GM21447 (cell line): Measurements from ENCODE around the gene CAMTA1.
"Not testable (repeated sequence)": the region's sequence is repeated elsewhere in the genome, so short reads cannot be mapped to it uniquely, and the experiment has no call there.

Experiments
- ATAC-seq: cut with Tn5 transposase; IDR thresholded peaks from one replicate; pipeline ENCODE4 v1.9.1; 2021; ENCODE audit not compliant: unreplicated experiment

CAMTA1 gene

DNA sequence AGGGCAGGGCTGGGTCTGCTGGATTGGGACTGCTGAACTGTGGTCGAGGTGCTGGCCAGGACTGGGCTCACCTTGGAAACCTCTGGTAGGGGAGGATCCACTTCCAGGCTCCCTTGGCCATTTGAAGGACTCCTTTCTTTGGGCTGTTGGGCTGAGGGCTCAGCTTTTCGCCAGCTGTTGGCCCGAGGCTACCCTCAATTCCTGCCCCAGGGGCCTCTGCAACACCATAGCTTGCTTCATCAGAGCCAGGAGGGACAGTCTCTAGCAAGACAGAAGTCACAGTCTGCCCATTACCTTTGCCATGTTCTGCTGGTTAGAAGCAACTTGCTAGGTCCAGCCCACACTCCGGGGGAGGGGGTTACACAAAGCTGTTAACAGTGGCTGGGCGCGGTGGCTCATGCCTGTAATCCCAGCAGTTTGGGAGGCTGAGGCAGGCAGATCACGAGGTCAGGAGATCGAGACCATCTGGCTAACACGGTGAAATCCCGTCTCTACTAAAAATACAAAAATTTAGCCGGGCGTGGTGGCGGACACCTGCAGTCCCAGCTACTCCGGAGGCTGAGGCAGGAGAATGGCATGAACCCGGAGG lies 25.0 kb downstream of the CAMTA1 start:
- not testable (repeated sequence) for ATAC-seq

DNA sequence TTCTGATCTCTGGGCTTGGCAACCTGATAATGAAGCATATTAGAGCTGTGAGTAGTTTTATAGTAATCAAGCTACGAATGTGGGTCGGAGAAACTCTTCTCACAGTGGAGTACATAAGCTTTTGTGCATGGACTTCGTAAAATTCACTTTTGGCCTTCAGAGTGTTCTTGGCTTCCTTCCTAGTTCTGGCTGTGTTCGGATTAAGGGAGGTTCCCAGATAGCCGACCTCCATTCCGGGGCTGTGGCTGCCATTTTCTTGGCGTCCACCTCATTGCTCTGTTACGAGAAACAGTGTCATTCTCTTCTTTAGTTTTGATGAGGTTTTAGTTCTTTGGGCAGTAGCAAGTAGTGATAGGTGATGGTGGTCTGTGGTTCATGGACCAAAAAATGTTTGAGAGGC lies 26.3 kb downstream of the CAMTA1 start:
- no peak for ATAC-seq

DNA sequence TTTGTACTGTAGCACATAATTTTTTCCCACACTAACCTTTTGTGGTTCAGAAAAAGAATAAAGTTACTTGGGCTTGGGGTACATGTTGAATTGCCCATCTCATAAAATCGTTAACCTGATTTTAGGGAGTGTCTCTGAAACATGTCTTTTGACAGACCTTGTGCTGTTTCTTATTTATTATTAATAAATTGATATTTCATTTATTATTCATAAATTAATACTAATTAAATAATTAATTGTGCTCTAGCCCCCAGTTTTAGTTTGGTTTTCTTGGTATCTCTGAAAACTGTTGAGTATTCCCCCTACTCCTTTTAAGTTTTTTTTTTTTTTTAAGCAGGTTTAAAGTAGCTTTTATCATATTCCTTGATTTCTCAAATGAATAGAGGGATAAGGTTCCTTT lies 27.9 kb downstream of the CAMTA1 start:
- no peak for ATAC-seq

DNA sequence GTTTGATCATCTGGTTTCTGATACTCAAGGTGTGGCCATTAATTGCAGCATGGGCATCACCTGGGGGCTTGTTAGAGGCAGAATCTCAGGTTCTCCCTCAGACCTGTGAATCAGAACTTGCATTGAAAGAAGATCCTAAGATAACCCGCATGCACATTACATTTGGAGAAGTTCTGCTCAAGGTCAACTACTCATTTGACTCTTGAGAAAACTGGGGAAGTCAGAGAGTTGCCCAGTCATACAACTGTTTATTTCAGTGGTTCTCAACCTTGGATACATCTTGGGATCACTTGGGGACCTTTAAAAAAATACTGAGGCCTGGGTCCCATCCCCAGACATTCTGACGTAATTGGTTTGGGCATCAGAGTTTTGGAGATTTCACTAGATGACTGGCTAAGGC lies 30.5 kb downstream of the CAMTA1 start:
- no peak for ATAC-seq

DNA sequence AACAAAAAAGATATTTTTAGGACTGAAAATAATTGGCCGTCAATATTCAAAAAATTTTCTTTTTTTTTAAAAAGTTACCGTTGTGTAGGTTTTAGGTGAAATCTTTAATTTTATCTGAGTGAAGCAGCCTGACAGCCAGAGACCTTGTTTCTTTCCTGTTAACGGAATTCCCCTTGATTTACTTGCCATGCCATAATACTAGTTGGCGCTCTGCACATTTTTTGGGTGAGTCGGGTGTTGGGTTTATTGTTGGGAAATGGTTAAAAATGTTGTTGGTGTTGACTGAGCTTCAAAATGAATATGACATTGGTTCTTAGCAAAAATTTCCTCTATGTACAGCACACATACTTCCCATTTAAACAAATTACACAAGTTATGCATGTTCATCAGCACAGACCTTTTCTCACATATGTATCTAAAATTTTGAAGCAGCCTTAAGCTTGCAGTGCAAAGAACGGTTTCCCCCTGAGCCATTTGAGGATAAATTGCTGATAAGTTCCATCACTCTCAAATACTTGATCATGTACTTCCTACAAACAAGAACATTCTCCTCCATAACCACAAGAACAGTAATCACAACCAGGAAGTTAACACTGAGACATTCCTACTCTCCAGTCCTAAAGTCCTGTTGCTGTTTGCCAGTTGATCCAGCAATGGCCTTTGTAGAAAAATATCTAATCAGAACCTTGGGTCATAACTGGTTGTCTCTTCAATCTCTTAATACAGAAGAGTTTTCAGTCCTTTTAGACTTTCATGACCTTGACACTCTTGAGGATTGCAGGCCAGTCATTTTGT lies 34.2 kb downstream of the CAMTA1 start:
- ATAC-seq = no peak

DNA sequence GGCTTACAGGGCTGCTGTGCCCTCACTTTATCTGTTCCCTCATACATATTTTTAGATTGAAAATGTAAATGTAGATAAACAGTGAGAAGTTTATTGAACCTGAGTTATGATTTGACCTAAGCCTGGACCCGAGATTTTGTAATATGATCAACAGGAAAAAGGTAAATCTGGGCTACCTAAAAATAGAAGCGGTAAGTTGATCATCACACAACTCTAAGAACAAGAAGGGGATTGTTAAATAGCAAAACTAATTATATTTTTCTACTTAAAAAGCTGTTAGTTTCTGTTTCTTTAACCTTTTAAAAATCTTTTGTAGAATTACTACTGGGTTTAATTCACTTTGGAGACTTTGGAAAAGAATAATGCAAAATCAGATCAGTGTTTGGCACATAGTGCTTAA lies 35.6 kb downstream of the CAMTA1 start:
- ATAC-seq = no peak

DNA sequence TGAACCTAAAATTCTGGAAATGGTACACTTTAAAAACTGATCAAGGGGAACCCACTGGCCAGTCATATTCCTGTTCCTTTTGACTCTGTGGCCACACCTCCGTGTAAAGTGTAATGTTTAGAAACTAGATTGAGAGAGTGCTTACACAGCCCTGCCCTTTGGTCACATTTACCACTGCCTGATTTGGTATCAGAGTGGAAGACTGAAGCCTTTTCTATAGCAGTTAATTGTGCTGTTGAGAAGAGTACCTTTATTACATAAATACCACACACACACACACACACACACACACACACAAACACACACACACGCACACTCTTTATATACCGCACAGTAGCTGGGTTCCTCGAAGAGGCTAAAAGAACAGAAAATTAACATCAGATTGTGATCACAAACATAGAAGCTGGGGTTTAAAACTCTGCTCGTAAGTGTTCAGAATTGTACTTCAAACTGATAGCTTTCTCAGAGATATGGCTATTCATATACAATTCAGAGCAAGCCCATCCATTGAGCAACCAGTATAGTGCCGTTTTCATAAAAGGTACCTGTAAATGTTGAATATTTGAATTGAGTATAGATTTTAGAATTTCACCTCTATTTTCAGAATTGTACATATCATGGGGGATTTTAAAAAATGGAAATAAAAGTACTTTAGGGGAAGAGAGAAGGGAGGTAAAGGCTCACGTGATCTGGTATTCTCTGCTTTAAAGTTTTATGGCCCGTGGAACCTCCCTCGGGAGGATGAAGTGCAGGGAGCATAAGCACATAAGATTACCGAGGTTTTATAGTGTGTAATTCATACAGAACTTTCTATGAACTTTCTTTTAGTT lies 37.5 kb downstream of the CAMTA1 start:
- ATAC-seq = peak; percentile 81

DNA sequence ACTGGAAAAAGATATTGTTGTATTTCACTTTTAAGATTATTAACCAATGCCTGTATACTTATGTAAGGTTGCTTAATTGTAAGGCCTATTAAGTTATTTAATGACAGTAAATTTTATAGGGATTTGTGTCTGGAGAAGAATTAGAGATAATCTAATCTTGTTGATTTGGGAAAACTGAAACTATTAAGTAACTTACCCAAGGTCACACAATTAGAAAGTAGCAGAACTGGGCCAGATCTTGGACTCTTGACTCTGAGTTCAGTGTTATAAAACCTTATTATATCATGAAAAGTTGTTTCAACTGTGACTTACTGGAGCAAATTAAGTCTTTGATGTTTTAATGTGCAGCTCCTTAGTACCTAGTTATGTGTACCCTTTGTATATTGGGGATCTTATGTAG lies 38.5 kb downstream of the CAMTA1 start:
- no peak for ATAC-seq

DNA sequence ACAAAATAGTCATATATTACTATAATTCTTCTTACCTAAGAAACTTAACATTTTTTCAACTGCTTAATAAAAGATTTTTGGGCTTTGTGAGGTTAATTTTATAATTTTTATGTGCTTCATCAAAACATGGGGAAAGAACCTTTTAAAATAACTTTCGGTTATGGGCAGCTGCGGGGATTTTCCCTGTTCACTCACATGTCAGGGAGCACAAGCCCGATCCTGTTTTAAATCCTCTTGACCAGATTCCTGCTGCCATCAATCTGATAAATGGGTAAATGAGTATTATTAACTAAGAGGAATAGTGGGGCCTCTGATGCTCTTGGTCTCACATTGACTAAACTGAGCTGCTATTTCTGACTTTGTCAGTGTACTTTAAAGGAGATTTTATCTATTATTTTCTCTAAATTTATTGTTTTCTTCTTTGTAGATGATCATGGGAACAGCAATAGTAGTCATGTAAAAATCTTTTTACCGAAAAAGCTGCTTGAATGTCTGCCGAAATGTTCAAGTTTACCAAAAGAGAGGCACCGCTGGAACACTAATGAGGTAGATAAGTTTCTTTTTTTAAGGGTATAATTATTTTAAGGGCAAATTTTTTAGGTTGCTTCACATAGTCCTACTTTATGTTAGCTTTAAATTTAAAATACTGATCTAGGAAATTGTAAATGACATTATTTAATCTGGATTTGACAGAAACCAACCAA lies 39.6 kb downstream of the CAMTA1 start:
- ATAC-seq = no peak

DNA sequence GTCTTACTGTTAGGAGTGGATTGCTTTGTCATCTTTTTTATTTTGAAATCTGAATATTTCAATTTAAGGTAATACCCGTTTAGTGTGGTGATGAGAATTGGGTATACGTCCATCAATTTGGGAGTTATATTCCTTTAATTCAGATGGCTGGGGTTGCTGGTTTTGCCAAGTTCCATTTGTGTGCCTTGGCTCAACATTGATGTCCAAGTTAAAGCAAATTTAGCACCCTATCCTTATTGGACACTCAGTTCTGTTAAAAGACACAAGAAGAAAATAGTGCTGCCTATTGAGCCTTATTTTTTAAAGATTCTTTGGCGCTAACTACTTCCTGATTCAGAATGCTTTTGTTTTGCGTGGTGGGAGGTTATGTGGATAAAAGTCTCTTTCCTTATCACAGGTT lies 40.6 kb downstream of the CAMTA1 start:
- no peak for ATAC-seq

DNA sequence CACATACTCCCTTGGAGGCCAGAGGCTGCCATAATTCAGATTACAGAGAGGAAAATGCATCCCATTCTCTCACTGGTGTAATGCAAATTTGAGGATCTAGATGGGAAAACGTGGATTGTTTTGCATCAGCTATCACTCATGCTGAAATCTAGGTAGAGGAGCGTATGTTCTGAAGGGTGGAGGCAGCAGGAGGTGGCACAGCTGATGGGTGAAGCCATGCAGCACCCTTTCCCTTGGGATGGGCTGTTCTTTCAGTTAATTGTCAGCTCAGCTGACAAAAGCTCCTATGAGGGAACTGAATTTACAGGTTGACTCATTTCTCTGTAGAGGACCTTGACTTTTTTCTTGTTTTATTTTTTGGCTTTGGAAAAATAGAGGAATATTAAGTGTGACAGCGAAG lies 41.8 kb downstream of the CAMTA1 start:
- no peak for ATAC-seq

DNA sequence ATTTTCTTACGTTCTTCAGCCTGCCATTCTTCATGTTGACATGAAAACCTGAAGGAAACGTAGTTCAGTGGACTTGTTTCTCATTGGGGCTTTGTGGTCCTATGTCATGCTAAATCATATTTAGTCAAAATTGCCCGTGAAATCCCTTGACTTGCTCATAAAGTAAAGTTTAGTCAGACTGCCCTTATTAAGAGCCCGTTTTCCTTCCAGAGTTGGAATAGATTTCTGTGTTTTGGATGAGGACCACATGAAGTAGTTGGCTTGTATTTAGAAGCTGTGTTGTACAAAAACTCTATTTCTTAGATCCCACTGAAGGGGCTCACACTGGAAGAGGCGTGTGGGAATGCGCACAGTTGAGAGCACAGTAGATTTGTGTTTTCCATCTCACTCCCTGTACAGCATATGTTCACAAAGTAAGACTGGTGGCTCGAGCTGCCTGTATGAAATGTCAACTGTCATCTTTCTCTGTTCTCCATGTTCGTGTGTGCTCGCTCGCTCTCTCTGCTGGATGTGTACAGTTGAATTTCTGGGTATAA lies 42.4 kb downstream of the CAMTA1 start:
- ATAC-seq = no peak

DNA sequence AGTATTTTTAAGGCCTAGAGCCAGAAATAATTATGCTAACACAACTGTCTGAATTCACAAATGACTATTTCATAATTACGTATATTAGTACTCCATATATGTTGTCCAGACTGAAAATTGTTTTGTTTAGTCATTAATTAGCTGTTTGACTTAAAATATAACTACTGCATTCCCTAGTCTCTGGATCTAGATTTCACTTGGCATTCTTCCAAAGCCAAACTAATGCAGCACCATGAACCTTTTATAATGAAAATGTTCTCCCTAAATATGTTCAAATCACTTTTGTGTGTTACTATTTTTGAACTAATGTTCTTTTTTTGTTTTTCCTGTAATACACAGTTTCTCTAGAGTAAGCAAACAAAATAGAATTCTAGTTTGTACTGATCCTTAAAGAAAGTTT lies 46.1 kb downstream of the CAMTA1 start:
- no peak for ATAC-seq

DNA sequence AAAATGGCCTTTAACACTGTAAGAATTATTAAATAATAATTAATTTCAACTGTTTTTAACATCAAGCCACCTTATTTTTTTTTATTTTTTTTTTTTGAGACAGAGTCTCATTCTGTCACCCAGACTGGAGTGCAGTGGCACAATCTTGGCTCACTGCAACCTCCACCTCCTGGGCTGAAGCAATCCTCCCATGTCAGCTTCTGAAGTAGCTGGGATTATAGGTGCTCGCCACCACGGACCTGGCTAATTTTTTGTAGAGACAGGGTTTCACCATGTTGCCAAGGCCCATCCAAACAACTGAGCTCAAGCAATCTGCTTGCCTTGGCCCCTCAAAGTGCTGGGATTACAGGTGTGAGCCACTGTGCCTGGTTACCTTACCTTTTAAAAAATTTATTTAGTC lies 46.8 kb downstream of the CAMTA1 start:
- ATAC-seq = not testable (repeated sequence)

DNA sequence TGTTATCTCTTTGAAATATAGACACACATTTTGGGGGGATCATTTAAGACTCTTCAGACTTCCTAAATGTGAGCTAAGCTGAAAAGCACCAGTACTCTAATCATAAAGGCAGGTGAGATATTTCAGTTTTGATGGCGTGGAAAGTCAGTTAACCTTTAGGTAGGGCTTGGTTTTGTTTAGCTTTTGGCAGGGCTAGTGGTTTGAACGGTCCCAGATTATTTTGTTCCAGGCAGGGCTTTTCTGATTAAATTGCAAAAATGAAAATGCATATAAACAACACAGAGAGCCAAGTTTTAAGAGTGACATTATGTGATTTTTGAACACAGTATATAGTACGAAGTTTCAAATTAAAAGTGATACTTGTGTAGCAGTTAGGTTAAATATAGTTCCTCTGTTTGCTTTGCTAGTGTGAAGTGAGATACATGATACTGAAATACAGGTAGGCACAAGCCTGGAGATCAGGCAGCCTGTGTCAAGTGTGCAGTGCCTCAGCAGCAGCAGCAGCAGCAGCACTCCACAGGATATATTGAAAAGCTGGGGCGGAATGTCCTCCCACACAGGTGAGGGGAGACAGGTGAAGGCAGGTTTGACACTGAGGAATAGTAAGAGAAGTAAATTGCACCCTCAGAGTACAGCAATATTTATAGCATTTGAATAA lies 47.4 kb downstream of the CAMTA1 start:
- no peak for ATAC-seq

DNA sequence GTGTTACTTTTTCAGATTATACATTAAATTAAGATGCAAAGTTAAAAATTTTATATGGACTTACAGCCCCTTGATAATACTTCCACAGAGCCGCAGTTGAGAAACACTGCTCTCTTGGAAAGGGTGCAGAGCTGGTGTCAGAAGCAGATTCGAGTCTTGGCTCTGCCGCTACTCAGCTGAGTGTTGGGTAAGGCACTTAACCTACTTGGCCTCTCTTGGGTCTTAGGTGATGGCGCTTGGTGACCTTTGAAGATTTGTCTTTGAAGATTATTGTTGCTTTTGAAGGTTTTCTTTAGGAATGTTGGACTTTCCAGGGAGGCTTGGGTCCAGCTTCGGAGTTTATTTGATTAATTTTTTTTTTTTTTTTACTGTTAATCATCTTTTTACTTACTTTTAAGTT lies 48.5 kb downstream of the CAMTA1 start:
- ATAC-seq = no peak

DNA sequence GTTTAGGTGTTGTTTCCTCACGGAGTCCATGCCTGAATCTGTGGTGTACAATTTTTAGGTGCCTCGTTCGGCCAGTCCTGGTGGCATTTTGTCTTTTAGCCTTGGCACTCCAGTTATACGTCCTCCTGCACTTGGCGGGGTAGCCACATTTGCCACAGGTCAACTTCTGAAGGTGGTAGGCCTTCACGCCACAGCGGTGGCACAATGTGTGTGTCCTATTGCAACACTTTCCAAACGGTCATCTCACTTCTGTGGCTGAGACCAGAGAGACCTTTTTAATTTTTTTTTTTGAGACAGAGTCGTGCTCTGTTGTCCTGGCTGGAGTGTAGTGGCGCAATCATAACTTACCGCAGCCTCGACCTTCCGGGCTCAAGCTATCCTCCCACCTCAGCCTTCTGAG lies 49.1 kb downstream of the CAMTA1 start:
- ATAC-seq = no peak

DNA sequence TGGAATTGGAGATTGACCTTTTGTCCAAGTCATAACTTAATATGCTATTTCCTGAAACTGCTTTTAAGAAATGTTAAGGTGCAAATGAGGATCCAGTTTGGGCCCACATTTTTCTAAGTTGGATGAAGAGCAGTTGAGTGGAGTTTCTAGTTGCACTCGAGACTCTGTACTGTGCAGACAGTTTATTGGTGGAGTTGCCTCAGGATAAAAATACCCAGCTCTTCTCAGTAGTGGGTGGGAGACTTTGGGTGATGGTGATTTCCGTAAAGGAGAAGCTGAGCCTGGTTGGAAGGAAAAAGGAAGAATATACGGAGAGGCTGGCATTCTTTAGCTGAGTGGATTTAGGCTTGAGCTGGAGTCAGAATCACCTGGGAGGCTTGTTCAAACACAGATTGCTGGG lies 49.9 kb downstream of the CAMTA1 start:
- no peak for ATAC-seq

DNA sequence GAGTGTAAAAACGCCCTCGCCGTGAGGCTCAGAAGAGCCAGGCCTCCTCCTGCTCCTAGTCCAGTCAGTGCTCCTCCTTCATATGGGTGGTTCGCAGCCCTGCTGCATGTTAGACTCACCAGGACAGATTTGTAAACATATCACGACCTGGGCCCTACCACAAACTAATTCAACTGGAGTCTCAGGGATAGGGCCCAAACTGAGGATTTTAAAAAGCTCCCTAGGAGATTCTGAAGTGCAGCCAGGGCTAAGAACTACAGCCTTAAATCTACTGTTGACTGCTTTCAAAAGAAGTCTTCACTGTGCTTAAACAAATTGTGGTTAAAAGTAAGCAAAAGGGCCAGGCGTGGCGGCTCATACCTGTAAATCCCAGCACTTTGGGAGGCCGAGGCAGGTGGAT lies 57.0 kb downstream of the CAMTA1 start:
- no peak for ATAC-seq

DNA sequence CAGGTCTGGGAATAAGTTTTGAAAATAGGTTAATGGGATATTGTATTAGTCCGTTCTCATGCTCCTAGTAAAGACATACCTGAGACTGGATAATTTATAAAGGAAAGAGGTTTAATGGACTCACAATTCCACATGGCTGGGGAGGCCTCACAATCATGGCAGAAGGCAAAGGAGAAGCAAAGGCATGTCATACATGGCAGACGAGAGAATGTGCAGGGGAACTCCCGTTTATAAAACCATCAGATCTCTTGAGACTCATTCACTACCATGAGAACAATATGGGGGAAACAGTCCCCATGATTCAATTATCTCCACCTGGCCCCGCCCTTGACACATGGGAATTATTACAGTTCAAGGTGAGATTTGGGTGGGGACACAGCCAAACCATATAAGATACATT lies 60.5 kb downstream of the CAMTA1 start:
- ATAC-seq = not testable (repeated sequence)

DNA sequence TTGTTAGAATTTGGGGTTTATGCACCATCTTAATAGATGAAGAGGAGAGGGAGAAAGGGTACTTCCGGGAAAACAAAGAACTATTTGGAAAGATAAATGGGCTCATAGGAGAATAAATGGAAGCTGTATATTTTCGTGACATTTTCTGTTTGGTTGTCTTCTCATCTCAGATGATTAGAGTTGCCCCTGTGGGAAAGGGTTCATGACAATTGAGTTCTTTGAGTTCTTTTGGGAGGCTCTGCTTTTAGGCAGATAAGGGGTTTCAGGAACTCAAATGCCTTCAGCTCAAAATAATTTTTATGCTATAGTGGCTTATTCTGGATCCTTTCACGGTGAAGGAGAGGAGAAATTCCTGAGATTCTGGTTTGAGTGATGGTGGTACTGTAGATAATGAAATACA lies 63.6 kb downstream of the CAMTA1 start:
- ATAC-seq = no peak
